Neural progenitor cell (in vitro differentiated cells): Measurements from ENCODE around the gene AHRR. TPM values are rescaled to one million over a fixed set of nuclear protein-coding genes. Genes with fewer than 3 reads are reported as not detected.

ENCODE experiments used
- DNase-seq: peaks from one replicate; pipeline ENCODE4 v3.0.0-alpha.2; 2016; ENCODE audit warnings: low spot score
- H2AFZ ChIP-seq: fragments of 200-600 bp; sonication (generic); replicated peaks from 2 replicates; pipeline ENCODE4 v1.6.1; 2016; ENCODE audit warnings: antibody characterized with exemption
- H3F3A ChIP-seq: fragments of 200-600 bp; sonication (generic); 2 replicates; pipeline ENCODE4 v1.6.1; 2016; ENCODE audit warnings: antibody characterized with exemption, low read depth
- H3K27ac ChIP-seq: fragments of 200-600 bp; sonication (generic); 2 replicates; pipeline ENCODE4 v1.5.1; 2016; ENCODE audit warnings: mild to moderate bottlenecking
- H3K27me3 ChIP-seq: fragments of 200-600 bp; sonication (generic); 2 replicates; pipeline ENCODE4 v1.6.1; 2016; ENCODE audit warnings: mild to moderate bottlenecking, moderate library complexity
- H3K36me3 ChIP-seq: fragments of 200-600 bp; sonication (generic); 2 replicates; pipeline ENCODE4 v1.5.1; 2016
- H3K4me1 ChIP-seq: fragments of 200-600 bp; sonication (generic); 2 replicates; pipeline ENCODE4 v1.6.1; 2016; ENCODE audit warnings: mixed run types
- H3K4me2 ChIP-seq: fragments of 200-600 bp; sonication (generic); 2 replicates; pipeline ENCODE4 v1.6.1; 2016
- H3K4me3 ChIP-seq: fragments of 200-600 bp; sonication (generic); 2 replicates; pipeline ENCODE4 v1.5.1; 2016
- H3K79me2 ChIP-seq: fragments of 200-600 bp; sonication (generic); 2 replicates; pipeline ENCODE4 v1.6.1; 2016; ENCODE audit warnings: low read depth
- H3K9ac ChIP-seq: fragments of 200-600 bp; sonication (generic); 2 replicates; pipeline ENCODE4 v1.6.1; 2016
- H3K9me3 ChIP-seq: fragments of 200-600 bp; sonication (generic); 2 replicates; pipeline ENCODE4 v1.5.1; 2016; ENCODE audit warnings: low read depth
- H4K20me1 ChIP-seq: fragments of 200-600 bp; sonication (generic); 2 replicates; pipeline ENCODE4 v1.6.1; 2016; ENCODE audit warnings: low read depth
- H3K27ac Mint-ChIP-seq: 3 replicates; pipeline ENCODE4 v1.8.0; 2021; ENCODE audit warnings: mixed read lengths
- H3K27me3 Mint-ChIP-seq: 2 replicates; pipeline ENCODE4 v1.8.0; 2022; ENCODE audit warnings: low read depth, mild to moderate bottlenecking, inconsistent platforms, moderate library complexity, mixed read lengths; ENCODE audit not compliant: insufficient read depth
- H3K36me3 Mint-ChIP-seq: 3 replicates; pipeline ENCODE4 v1.8.0; 2021; ENCODE audit warnings: mixed read lengths
- H3K4me1 Mint-ChIP-seq: 3 replicates; pipeline ENCODE4 v1.8.0; 2021; ENCODE audit warnings: mixed read lengths
- H3K4me3 Mint-ChIP-seq: 3 replicates; pipeline ENCODE4 v1.8.0; 2021; ENCODE audit warnings: mild to moderate bottlenecking, moderate library complexity, mixed read lengths
- H3K9me3 Mint-ChIP-seq: 3 replicates; pipeline ENCODE4 v1.8.0; 2020; ENCODE audit warnings: mixed read lengths
- CTCF ChIP-seq: fragments of 200-600 bp; sonication (generic); IDR thresholded peaks from 2 replicates; pipeline ENCODE4 v1.5.1; 2017; ENCODE audit warnings: antibody characterized with exemption, mild to moderate bottlenecking
- EZH2 ChIP-seq: fragments of 200-600 bp; sonication (generic); IDR thresholded peaks from 2 replicates; pipeline ENCODE4 v1.6.1; 2017; ENCODE audit warnings: antibody characterized with exemption, mild to moderate bottlenecking, moderate library complexity
- EZH2phosphoT487 ChIP-seq: fragments of 200-600 bp; sonication (generic); IDR thresholded peaks from 2 replicates; pipeline ENCODE4 v1.6.1; 2017; ENCODE audit warnings: antibody characterized with exemption
- total RNA-seq: library from RNA; depleted of rRNA; stranded (reverse); fragments of >200 nt; gene quantifications from 2 replicates; pipeline ENCODE4 v1.2.3, GENCODE V29; 2015; ENCODE audit warnings: low replicate concordance

Gene AHRR
- total RNA-seq, 1 donor from 2014 or later, result 0.34 TPM

- Histone ChIP-seq H3K79me2 (no peaks in the 10 kb centered on the region), H3F3A (no peaks in the 10 kb centered on the region), H3K36me3 (no peaks in the 10 kb centered on the region), H4K20me1 (no peaks in the 10 kb centered on the region), H3K27me3 (peaks cover 3% of the 10 kb centered on the region), H3K27ac (no peak overlapping the region), H3K9me3 (no peaks in the 10 kb centered on the region), H3K4me1 (no peaks in the 10 kb centered on the region), H3K4me3 (no peak overlapping the region), H3K4me2 (no peak overlapping the region), H2AFZ (no peak overlapping the region), H3K9ac (no peak overlapping the region)
- no peaks in the 10 kb centered on the region for H3K4me1 Mint-ChIP-seq
- H3K27me3 Mint-ChIP-seq, result peaks cover 5% of the 10 kb centered on the region
- H3K36me3 Mint-ChIP-seq, result no peaks in the 10 kb centered on the region
- TF ChIP-seq CTCF, result no peak
- no peak overlapping the region for H3K4me3 Mint-ChIP-seq
- H3K9me3 Mint-ChIP-seq, result no peaks in the 10 kb centered on the region
- H3K27ac Mint-ChIP-seq, result no peak overlapping the region
- no peak for DNase-seq
These were observed 162.1 kb downstream of the AHRR start for GRCh38 chr5:483434-484140.

- Mint-ChIP-seq H3K27me3 (peaks cover 3% of the 10 kb centered on the region), H3K27ac (no peak overlapping the region), H3K36me3 (no peaks in the 10 kb centered on the region), H3K9me3 (no peaks in the 10 kb centered on the region), H3K4me1 (no peaks in the 10 kb centered on the region), H3K4me3 (no peak overlapping the region)
- no peak overlapping the region for H3K9ac ChIP-seq
- H3K36me3 ChIP-seq, result no peaks in the 10 kb centered on the region
- H4K20me1 ChIP-seq, result no peaks in the 10 kb centered on the region
- no peak overlapping the region for H3K4me3 ChIP-seq
- H3K4me2 ChIP-seq, result no peak overlapping the region
- TF ChIP-seq CTCF (no peak), EZH2phosphoT487 (no peak), EZH2 (no peak)
- no peaks in the 10 kb centered on the region for H3K79me2 ChIP-seq
- no peaks in the 10 kb centered on the region for H3K4me1 ChIP-seq
- no peaks in the 10 kb centered on the region for H3F3A ChIP-seq
- no peak overlapping the region for H3K27ac ChIP-seq
- H3K9me3 ChIP-seq, result no peaks in the 10 kb centered on the region
- no peak overlapping the region for H2AFZ ChIP-seq
- DNase-seq, result no peak
- no peaks in the 10 kb centered on the region for H3K27me3 ChIP-seq
These were observed 163.0 kb downstream of the AHRR start for GRCh38 chr5:484556-484955.

GRCh38 chr5:485113-485945 is 163.8 kb downstream of the AHRR start:
- Histone ChIP-seq H3K27ac (no peak overlapping the region), H3K4me2 (no peak overlapping the region), H3K9ac (no peak overlapping the region), H3K4me3 (no peak overlapping the region), H3K36me3 (no peaks in the 10 kb centered on the region), H3K4me1 (no peaks in the 10 kb centered on the region), H3K79me2 (no peaks in the 10 kb centered on the region), H4K20me1 (no peaks in the 10 kb centered on the region), H2AFZ (no peak overlapping the region), H3F3A (no peaks in the 10 kb centered on the region), H3K9me3 (no peaks in the 10 kb centered on the region), H3K27me3 (peaks cover under 1% of the 10 kb centered on the region)
- DNase-seq, result no peak
- H3K9me3 Mint-ChIP-seq, result no peaks in the 10 kb centered on the region
- no peak overlapping the region for H3K4me3 Mint-ChIP-seq
- TF ChIP-seq EZH2phosphoT487 (no peak), EZH2 (no peak), CTCF (no peak)
- H3K4me1 Mint-ChIP-seq, result no peaks in the 10 kb centered on the region
- H3K27ac Mint-ChIP-seq, result no peak overlapping the region
- H3K36me3 Mint-ChIP-seq, result no peaks in the 10 kb centered on the region
- peaks cover 4% of the 10 kb centered on the region for H3K27me3 Mint-ChIP-seq
